GM12878 (cell line): ENCODE data around the gene TMEM163. TPM values are rescaled to one million over a fixed set of nuclear protein-coding genes. Genes with fewer than 3 reads are reported as not detected.

Source experiments
- ATAC-seq: fragments of 200-7000 bp; cut with Tn5 transposase; 3 replicates; pipeline ENCODE4 v1.9.1; 2020; ENCODE audit warnings: mild to moderate bottlenecking, moderate library complexity
- BruUV-seq: library from RNA; stranded (reverse); fragments of 400-500 nt; replicated peaks from 2 replicates; lab custom pipeline; 2021; lab: Mats Ljungman, UMichigan
- CTCF ChIA-PET: fragments of 300-600 bp; sonication (Branson Sonifier 250); formaldehyde crosslinking; extraction: SDS; loops from one replicate; lab custom pipeline; 2021; ENCODE audit warnings: inconsistent platforms; lab: Yijun Ruan, JAX
- POLR2A ChIA-PET: fragments of 350-600 bp; formaldehyde crosslinking; extraction: SDS; loops from one replicate; lab custom pipeline; 2021; ENCODE audit warnings: inconsistent platforms; lab: Charles Lee
- RAD21 ChIA-PET: fragments of 300-600 bp; sonication (Branson Sonifier 250); formaldehyde crosslinking; loops from one replicate; lab custom pipeline; 2023; ENCODE audit warnings: antibody characterized with exemption; ENCODE audit not compliant: unreplicated experiment; lab: Charles Lee
- SMC1A ChIA-PET: fragments of 300-600 bp; sonication (Branson Sonifier 250); formaldehyde crosslinking; loops from one replicate; lab custom pipeline; 2023; ENCODE audit not compliant: unreplicated experiment, uncharacterized antibody; lab: Charles Lee
- DNase-seq: peaks from one replicate; pipeline ENCODE4 v3.0.0-alpha.2; 2011; ENCODE audit warnings: low read depth, low spot score
- FAIRE-seq: peaks from 3 replicates; lab custom pipeline; 2011; peaks lifted over from hg19 to GRCh38; lab: Jason Lieb, UNC
- H2AFZ ChIP-seq: 2 replicates; pipeline ENCODE4 v1.6.0; 2011; ENCODE audit warnings: low read depth, low read length, control low read depth; ENCODE audit not compliant: control insufficient read depth
- H3K27ac ChIP-seq: 2 replicates; pipeline ENCODE4 v1.5.1; 2011; ENCODE audit warnings: control low read depth; ENCODE audit not compliant: control insufficient read depth, insufficient read depth
- H3K27me3 ChIP-seq, 2 experiments: replicated peaks in 1 of 2; 2 replicates each; pipeline versions ENCODE4 v1.6.0 to v1.6.1; 2011; ENCODE audit warnings: low read length in 1 of 2; ENCODE audit not compliant: control insufficient read depth in 2 of 2, insufficient read depth in 2 of 2
- H3K36me3 ChIP-seq, 2 experiments: 2 replicates each; pipeline ENCODE4 v1.5.1; 2011; ENCODE audit warnings: low read length in 1 of 2; ENCODE audit not compliant: control insufficient read depth in 2 of 2, insufficient read depth in 2 of 2
- H3K4me1 ChIP-seq: 2 replicates; pipeline ENCODE4 v1.6.1; 2011; ENCODE audit warnings: mild to moderate bottlenecking, low read length, moderate library complexity, mixed read lengths; ENCODE audit not compliant: control insufficient read depth, insufficient read depth
- H3K4me2 ChIP-seq: 2 replicates; pipeline ENCODE4 v1.6.0; 2011; ENCODE audit warnings: control low read depth; ENCODE audit not compliant: control insufficient read depth, insufficient read depth
- H3K4me3 ChIP-seq: fragments of 200-600 bp; sonication (generic); 2 replicates; pipeline ENCODE4 v1.5.1; 2016
- H3K79me2 ChIP-seq: 2 replicates; pipeline ENCODE4 v1.6.0; 2011; ENCODE audit warnings: low read length; ENCODE audit not compliant: control insufficient read depth, insufficient read depth
- H3K9ac ChIP-seq: 2 replicates; pipeline ENCODE4 v1.8.0; 2011; ENCODE audit warnings: low read length, control low read depth, mixed read lengths; ENCODE audit not compliant: control insufficient read depth, insufficient read depth
- H3K9me3 ChIP-seq: replicated peaks from 3 replicates; pipeline ENCODE4 v1.5.1; 2011; ENCODE audit warnings: mild to moderate bottlenecking, low read length; ENCODE audit not compliant: control insufficient read depth, insufficient read depth
- H4K20me1 ChIP-seq: 2 replicates; pipeline ENCODE4 v1.6.0; 2011; ENCODE audit not compliant: control insufficient read depth, insufficient read depth
- ASH2L ChIP-seq: fragments of 300-600, 200-600 bp; sonication (generic); IDR thresholded peaks from 2 replicates; pipeline ENCODE4 v1.6.1; 2017; ENCODE audit warnings: low read depth, mild to moderate bottlenecking, borderline replicate concordance
- ATF7 ChIP-seq: fragments of 450-650 bp; IDR thresholded peaks from 2 replicates; pipeline ENCODE4 v1.6.1; 2016; ENCODE audit warnings: low read depth, mild to moderate bottlenecking
- CBX3 ChIP-seq: fragments of 200-600 bp; sonication (generic); IDR thresholded peaks from 2 replicates; pipeline ENCODE4 v1.6.1; 2016; ENCODE audit warnings: low read depth, borderline replicate concordance
- CREB1 ChIP-seq: IDR thresholded peaks from 2 replicates; pipeline ENCODE4 v1.6.1; 2012; ENCODE audit warnings: low read depth, mild to moderate bottlenecking, inconsistent platforms
- E4F1 ChIP-seq: fragments of 450-650 bp; IDR thresholded peaks from 2 replicates; pipeline ENCODE4 v1.6.1; 2018; ENCODE audit warnings: borderline replicate concordance, mild to moderate bottlenecking; ENCODE audit not compliant: partially characterized antibody
- LARP7 ChIP-seq: fragments of 450-650 bp; IDR thresholded peaks from 2 replicates; pipeline ENCODE4 v1.6.1; 2017; ENCODE audit warnings: mild to moderate bottlenecking
- MTA3 ChIP-seq: IDR thresholded peaks from 2 replicates; pipeline ENCODE4 v1.6.1; 2012; ENCODE audit warnings: low read length, inconsistent platforms, borderline replicate concordance
- NFXL1 ChIP-seq: fragments of 450-650 bp; IDR thresholded peaks from 2 replicates; pipeline ENCODE4 v1.6.1; 2017; ENCODE audit warnings: antibody characterized with exemption, mild to moderate bottlenecking, borderline replicate concordance
- PRDM15 ChIP-seq: fragments of 450-650 bp; formaldehyde crosslinking; IDR thresholded peaks from 2 replicates; pipeline ENCODE4 v1.4.0; 2020; ENCODE audit warnings: mild to moderate bottlenecking, moderate library complexity
- RAD21 ChIP-seq: IDR thresholded peaks from 2 replicates; pipeline ENCODE4 v1.6.1; 2011; ENCODE audit warnings: mild to moderate bottlenecking, low read depth, low read length, moderate library complexity; ENCODE audit not compliant: insufficient read depth
- RUNX3 ChIP-seq: IDR thresholded peaks from 2 replicates; pipeline ENCODE4 v1.6.1; 2012; ENCODE audit warnings: low read length, inconsistent platforms
- WGBS: methylation state at CpG from one replicate; pipeline ENCODE4 v1.1.6; 2016; ENCODE audit warnings: low lambda C conversion rate; ENCODE audit not compliant: insufficient replicate concordance, insufficient coverage; ENCODE audit errors: missing lambda C conversion rate; 5-methylcytosine and 5-hydroxymethylcytosine counted together
- in situ Hi-C: fragments of 300-500 bp; cut with MboI; formaldehyde crosslinking; loops from 9 replicates; pipeline ENCODE4 v1.14.3; 2018; ENCODE audit warnings: mixed read lengths
- intact Hi-C: fragments of 100-400 bp; cut with micrococcal nuclease; formaldehyde crosslinking; loops from one replicate; pipeline ENCODE4 v1.14.2; 2022; ENCODE audit not compliant: unreplicated experiment
- polyA plus RNA-seq, 11 experiments: library from polyadenylated mRNA; depleted of rRNA in 4 of 11; unstranded in 6 of 11; stranded (reverse) in 5 of 11; fragments of >200 nt; fragmentation: Nextera tagmentation in 4 of 11; fragmentation: Illumina TruSeq in 1 of 11; extraction: Ambion mirVana in 4 of 11; extraction: Trizol in 1 of 11; gene quantifications; 1 replicate in 1 of 11; 2 replicates in 10 of 11; pipeline versions ENCODE4 v1.2.1 to v1.2.3, GENCODE V29; 2011 to 2016; ENCODE audit warnings: inconsistent platforms in 2 of 11, missing spikeins in 2 of 11, low read depth in 1 of 11
- total RNA-seq, 4 experiments: library from RNA; depleted of rRNA in 3 of 4; stranded (reverse); fragments of >200 nt in 3 of 4; fragmentation: Illumina TruSeq in 1 of 4; extraction: Trizol in 1 of 4; gene quantifications; 2 replicates each; pipeline versions ENCODE4 v1.2.1 to v1.2.3, GENCODE V29; 2013 to 2021
- TF ChIP-seq, protein P1 (sequence below): fragments of 450-650 bp; IDR thresholded peaks from 2 replicates; pipeline ENCODE4 v1.6.1; 2017; ENCODE audit warnings: low read depth, mild to moderate bottlenecking, moderate library complexity

TMEM163 gene
- total and polyA plus RNA-seq, 10 of the 15 experiments (the other 5 are each of a cell fraction or from before 2014, with no cell fraction given) = 0.05 to 0.11 (median 0.07) TPM; not detected in 4

DNA sequence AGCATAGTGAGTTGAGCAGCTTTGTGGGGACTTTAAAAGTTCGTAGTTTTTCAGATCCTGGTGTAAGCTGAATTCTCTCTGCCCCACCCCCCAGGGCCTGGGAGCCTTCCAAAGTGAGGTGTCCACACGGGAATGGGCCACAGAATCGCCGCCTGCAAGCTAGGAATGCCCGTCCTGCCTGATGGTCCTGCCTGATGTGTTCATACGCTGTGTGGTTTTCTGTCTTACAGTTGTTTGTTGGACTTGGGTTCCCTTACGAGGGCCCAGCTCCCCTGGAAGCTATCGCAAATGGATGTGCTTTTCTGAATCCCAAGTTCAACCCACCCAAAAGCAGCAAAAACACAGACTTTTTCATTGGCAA is 306.2 kb downstream of the TMEM163 start (continued):
- TF ChIP-seq RUNX3 = no peak
- TF ChIP-seq, protein P1, sequence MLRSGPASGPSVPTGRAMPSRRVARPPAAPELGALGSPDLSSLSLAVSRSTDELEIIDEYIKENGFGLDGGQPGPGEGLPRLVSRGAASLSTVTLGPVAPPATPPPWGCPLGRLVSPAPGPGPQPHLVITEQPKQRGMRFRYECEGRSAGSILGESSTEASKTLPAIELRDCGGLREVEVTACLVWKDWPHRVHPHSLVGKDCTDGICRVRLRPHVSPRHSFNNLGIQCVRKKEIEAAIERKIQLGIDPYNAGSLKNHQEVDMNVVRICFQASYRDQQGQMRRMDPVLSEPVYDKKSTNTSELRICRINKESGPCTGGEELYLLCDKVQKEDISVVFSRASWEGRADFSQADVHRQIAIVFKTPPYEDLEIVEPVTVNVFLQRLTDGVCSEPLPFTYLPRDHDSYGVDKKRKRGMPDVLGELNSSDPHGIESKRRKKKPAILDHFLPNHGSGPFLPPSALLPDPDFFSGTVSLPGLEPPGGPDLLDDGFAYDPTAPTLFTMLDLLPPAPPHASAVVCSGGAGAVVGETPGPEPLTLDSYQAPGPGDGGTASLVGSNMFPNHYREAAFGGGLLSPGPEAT = no peak
- TF ChIP-seq ATF7 = no peak

GRCh38 chr2:134411828-134412638 is 306.8 kb downstream of the TMEM163 start:
- ChIA-PET POLR2A (interaction anchor here (0.6 to 3.2 kb wide), 9 partner anchors 19 to 524 kb away, joined by 3 to 24 read pairs (median 3); no protein-coding TSS in a partner anchor), SMC1A (interaction anchor here (0.7 to 4.0 kb wide), 54 partner anchors 12 to 531 kb away, joined by 3 to 163 read pairs (median 6); partner anchors contain the start of gene MGAT5), CTCF (interaction anchor here (0.6 to 6.3 kb wide), 60 partner anchors 9 to 533 kb away, joined by 3 to 320 read pairs (median 5); partner anchors contain the start of gene MGAT5), RAD21 (interaction anchor here (0.8 to 4.1 kb wide), 50 partner anchors 8 to 567 kb away, joined by 3 to 201 read pairs (median 5); partner anchors contain the start of gene MGAT5)
- no peaks in the 10 kb centered on the region for H3K27me3 ChIP-seq
- ATAC-seq (peak; percentile 98), DNase-seq (peak; percentile 86), FAIRE-seq (peak; percentile 76)
- no peaks in the 10 kb centered on the region; the same call in 1 of the 2 replicates for H3K79me2 ChIP-seq
- intact Hi-C loops (loop anchor here (1.0 to 5.0 kb wide), 5 partner anchors 129 to 525 kb away; no protein-coding TSS in a partner anchor), in situ Hi-C loops (loop anchor here (5.0 kb wide), 2 partner anchors 295 to 520 kb away; no protein-coding TSS in a partner anchor)
- H2AFZ ChIP-seq = peak overlapping the region; percentile 65
- no peaks in the 10 kb centered on the region for H4K20me1 ChIP-seq
- peak overlapping the region; percentile 24 for H3K9ac ChIP-seq
- no TSS peak for BruUV-seq
- H3K27ac ChIP-seq = peak overlapping the region; percentile 81
- H3K4me3 ChIP-seq = no peak overlapping the region
- WGBS = 23% methylated on average over 8 of the region's 8 CpGs
- peaks cover 27% of the 10 kb centered on the region for H3K4me1 ChIP-seq
- H3K36me3 ChIP-seq = peaks cover 7 to 10% of the 10 kb centered on the region in 2 experiments
- H3K4me2 ChIP-seq = peak overlapping the region; percentile 75
- no peaks in the 10 kb centered on the region for H3K9me3 ChIP-seq
- TF ChIP-seq PRDM15 (CRISPR knock-in tag) = no peak
- TF ChIP-seq NFXL1 = no peak
- peak; percentile 50; the same call in 1 of the 2 replicates for TF ChIP-seq CREB1
- no peak for TF ChIP-seq ASH2L
- TF ChIP-seq MTA3 = no peak
- TF ChIP-seq CBX3 = no peak
- TF ChIP-seq LARP7 = peak; percentile 33; the same call in 1 of the 2 replicates
- no peak for TF ChIP-seq E4F1
- TF ChIP-seq RAD21 = peak; percentile 98
